GM19035 (cell line): Measurements from ENCODE around the gene SDK2.

Experiments
- ATAC-seq: cut with Tn5 transposase; IDR thresholded peaks from one replicate; pipeline ENCODE4 v1.9.1; 2021; ENCODE audit not compliant: unreplicated experiment

Gene SDK2

DNA sequence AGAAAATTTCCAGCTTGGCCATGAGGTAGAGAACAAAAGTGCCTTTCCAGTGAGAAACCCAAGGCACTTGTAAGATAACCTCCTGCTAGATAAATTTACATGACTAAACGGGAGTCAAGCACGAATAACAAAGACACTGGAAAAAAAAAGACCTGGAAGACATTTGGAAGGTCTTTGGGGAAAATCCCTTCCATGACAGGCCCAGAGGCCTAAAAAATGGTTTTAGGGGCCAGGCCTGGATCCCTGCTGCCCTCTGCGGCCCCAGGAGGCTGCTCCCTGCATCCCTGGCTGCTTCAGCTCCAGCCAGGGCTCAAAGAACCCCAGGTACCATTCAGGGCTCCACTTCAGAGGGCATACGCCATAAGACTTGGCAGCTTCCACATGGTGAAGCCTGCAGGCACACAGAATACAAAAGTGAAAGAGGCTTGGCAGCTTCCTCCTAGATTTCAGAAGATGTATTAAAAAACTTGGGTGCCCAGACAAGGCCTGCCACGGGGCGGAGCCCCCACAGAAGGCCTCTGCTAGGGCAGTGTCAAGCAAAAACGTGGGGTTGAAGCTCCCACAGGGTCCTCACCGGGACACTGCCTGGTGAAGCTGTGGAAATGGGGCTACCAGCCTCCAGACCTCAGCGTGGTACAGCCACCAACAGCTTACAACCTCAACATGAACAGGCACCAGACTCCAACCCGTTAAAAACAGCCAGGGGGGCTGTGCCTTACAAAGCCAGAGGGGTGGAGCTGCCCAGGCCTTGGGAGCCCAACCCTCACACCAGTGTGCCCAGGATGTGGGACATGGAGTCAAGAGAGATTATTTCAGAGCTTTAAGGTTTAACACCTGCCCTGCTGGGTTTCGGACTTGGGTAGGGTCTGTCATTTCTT is 77.1 kb downstream of the SDK2 start:
- no peak for ATAC-seq

DNA sequence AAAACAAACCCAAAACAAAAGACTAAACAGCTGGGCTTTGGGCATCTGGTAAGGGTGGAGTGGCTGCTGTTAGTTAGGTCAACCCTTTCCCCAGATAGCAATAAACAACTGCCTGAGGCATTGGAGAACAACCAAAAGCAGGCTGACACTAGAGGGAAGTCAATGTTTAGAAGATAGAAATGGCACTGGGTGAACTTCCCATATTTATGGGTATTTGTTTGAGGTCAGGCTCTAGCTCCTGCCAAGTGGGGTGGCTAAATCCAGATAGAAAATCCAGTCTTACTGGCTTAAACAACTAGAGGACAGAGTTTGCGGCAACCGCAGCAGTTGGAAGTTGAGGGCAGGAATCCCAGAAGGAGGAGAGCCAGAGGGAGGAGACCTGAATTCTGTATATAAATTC is 79.4 kb downstream of the SDK2 start:
- no peak for ATAC-seq

- no peak for ATAC-seq
Measured at GRCh38 chr17:73562896-73563295, 81.3 kb downstream of the SDK2 start.

DNA sequence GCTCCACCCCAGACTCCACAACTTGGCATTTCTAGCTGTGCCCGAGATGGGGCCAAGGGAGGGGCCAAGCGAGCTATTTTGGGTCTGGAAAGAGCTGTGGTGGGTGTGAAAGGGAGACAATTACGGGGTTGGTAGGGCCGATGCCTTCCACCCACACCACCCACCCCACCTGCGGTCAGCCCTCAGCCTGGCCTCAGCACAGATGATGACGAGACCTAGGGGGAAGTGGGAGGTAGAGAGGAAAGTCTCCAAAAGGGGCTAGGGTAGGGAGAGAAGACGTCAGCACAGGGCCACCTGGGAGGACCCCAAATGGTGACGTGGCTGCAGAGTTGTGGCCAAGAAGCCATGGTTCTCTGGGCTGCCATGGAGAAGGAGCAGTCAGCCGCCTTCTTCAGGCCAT is 83.1 kb downstream of the SDK2 start:
- ATAC-seq = no peak

GRCh38 chr17:73560661-73561060 is 83.6 kb downstream of the SDK2 start:
- no peak for ATAC-seq

GRCh38 chr17:73559532-73559931 is 84.7 kb downstream of the SDK2 start:
- ATAC-seq = no peak

GRCh38 chr17:73555199-73555960 is 88.9 kb downstream of the SDK2 start:
- no peak for ATAC-seq

DNA sequence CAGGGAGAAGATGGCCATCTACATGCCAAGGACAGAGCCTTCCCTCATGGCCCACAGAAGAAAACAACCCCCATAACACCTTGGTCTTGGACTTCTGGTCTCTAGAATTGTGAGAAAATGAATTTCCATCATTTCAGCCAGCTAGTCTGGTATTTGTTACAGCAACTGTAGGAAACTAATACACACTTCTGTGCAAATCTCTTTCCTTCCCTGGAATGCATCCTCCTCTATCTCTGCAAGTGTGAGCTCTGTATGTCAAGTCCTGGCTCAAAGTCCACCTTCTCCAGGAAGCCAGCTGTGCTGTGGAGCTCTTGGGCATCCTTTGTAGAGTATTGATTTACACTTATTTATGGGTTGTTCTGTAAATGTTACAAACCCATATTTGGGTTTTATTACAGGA is 89.7 kb downstream of the SDK2 start:
- ATAC-seq = no peak

DNA sequence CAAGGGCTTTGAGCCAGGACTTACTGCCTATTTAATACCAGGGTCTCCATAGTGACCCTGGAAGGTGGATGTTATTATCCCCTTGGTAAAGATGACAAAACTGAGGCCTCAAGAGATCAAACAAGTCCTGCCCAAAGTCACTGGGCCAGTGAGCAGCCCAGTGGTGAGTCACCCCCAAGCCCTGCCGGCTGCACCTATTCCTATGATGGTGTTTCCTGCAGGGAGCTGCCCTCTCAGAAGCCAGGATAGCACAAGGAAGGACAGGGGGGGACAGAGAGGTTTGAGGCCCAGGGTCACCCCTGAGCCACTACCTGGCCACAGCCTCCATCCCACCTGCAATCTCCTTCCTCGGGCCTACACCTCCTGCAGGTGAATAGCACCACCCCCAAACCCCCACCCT is 90.9 kb downstream of the SDK2 start:
- ATAC-seq = no peak

- ATAC-seq = no peak
Measured at GRCh38 chr17:73552300-73553048, 91.8 kb downstream of the SDK2 start.

DNA sequence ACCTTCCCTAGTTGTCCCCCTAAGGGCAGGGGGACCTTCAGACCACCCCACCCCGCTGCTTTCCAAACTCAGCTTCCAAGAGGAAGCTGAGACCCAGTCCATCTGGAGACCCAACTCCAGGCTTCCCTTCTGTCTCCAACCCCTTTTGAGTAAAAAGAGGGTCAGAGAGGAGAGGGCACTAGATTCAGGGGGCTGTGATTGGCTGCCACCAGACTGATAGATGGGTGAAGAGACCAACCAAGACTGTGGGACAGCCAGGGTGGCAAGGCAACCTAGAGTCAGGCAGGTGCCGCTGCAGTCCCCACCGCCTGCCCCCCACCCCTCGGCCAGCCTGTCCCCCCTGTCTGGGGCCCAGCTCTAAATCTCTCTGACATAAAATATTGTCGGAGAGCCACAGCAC is 92.5 kb downstream of the SDK2 start:
- no peak for ATAC-seq

GRCh38 chr17:73551144-73551543 is 93.1 kb downstream of the SDK2 start:
- ATAC-seq = no peak

DNA sequence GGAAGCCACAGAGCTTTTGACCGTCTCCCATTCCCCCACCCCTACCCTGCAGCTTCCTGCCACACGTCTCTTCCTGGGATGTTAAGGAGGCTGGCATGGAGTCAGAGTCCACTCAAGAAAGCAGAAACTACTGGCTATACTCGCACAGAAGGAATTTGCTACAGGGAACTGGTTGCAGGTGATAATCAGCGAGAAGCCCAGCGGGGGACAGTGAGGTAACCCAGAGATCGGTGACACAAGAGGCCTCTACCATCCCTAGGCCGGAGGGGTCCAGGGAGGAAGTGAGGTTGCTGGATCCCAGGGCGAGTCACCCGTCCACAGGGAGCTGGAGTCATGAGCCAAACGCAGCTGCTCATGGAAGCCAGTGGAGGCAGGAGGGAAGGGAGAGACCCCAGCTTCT is 93.7 kb downstream of the SDK2 start:
- ATAC-seq = no peak

DNA sequence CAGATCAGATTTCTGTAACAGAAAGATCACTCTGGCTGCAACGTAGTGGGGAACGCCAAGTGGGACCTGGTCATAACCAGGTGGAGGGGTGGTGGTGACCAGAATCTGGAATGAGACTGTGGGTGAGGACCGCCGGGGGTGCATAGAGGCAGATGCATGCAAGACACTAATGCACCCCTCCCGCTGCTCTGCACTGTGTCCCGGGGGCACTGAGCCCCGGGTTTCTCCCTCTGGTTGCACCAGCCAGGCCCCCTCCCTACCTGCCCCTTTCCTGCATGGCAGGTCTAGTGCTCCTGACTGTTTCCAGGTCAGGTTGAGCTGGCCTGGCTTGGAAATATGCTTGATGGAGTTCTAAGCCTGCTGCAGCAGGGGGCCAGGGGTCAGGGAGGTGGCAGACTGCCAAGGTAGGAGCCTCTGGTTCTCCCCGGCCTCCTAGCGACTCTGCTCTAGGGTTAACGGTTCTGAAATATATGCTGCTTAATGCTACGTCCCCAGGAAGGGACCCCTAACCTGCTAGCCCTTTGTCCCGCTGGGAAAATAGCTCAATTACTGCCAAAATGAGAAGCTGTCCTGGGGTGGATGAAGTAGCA is 94.3 kb downstream of the SDK2 start:
- ATAC-seq = no peak

DNA sequence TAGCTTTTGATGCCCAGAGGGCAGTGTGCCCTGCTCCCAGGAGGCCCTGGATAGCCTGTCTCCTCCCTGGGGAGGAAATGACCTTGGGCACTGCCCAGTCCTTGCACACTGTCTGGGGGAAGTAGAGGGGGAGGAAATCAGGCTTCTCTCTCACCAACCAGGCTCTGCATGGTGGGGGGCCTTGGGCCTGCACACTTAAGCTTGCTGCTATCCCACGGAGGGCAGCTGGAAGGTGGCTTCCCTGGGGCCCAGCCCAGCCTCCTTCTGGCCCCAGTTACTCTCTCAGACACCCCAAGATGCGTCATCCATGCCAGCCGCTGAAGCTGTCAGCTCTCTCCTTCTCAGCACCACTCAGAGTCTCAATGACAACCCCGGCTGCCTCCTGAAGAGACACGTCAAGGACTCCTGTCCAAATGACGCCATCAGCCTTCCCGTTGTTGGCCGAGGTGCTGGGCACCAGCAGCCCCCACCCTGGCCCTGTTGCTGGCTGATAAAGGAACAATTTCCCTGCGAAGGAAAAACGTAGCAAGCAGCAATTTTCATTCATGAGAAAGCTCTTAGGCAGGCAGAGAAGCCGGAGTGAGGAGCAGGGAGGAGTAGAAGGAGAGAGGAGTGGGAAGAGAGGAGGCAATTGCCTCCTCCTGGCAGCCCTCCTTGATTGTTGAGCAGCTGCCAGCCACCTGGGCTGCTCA is 95.5 kb downstream of the SDK2 start:
- no peak for ATAC-seq

GRCh38 chr17:73547790-73548189 is 96.5 kb downstream of the SDK2 start:
- no peak for ATAC-seq

- no peak for ATAC-seq
Measured at GRCh38 chr17:73546770-73547536, 97.3 kb downstream of the SDK2 start.

GRCh38 chr17:73546114-73546513 is 98.1 kb downstream of the SDK2 start:
- no peak for ATAC-seq

DNA sequence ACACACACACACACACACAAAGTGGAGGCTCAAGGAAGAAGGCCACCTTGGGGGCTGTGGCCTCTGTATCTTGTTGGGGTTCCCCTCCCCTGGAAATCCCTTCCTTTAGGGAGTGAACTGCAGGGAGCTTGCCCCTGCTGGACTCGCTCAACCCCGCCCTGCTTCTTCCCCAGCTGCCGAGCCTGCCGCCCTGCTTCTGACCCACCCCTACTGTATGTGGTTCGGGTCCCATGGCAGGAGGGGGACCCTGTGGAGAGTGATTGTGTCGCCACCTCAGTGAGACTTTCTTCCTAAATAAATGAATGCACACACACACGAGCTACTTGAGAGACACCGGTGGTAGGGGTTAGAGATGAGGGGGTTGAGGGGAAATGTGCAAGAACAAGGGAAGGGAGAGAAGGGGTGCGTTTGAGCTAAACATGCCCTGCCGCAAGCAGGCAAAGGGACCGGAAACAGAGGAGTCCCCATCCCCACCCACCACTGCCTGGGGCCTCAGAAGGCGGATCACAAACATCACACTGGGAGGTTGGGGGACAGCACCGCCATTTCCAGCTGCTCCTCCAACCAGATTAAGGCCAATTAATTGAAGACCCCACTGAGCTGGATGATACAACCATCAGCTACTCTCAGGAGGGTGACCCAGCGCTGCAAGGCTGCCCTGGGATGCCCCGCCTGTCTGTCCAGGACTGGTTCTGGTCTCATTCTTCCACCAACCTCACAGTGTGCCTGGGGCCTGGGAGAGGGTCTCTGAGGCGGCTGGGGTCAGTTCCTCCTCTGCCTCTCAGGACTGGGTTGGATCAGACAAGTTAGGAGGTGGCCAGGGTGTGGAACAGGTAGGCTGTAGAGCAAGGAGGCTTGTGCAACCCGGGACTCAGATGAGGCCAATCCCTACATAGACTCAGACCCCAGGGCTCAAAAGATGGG is 98.9 kb downstream of the SDK2 start:
- no peak for ATAC-seq
